Prostate gland (tissue), 2 donors: Measurements from ENCODE around the gene IKZF2.

Experiments used
- CTCF ChIP-seq, 4 experiments: fragments of 200-600 bp in 2 of 4; fragments of 450-650 bp in 2 of 4; sonication (generic) in 2 of 4; IDR thresholded peaks; 1 replicate in 3 of 4; 2 replicates in 1 of 4; pipeline ENCODE4 v1.5.1; 2016 to 2019; ENCODE audit warnings: antibody characterized with exemption in 4 of 4, mild to moderate bottlenecking in 2 of 4, moderate library complexity in 2 of 4
- POLR2A ChIP-seq: fragments of 450-650 bp; IDR thresholded peaks from one replicate; pipeline ENCODE4 v1.6.1; 2016; ENCODE audit warnings: antibody characterized with exemption, mild to moderate bottlenecking
- POLR2AphosphoS5 ChIP-seq: sonication (generic); formaldehyde crosslinking; IDR thresholded peaks from one replicate; pipeline ENCODE4 v1.6.1; 2017; ENCODE audit warnings: antibody characterized with exemption

GRCh38 chr2:212957624-212958023 lies 193.8 kb downstream of the IKZF2 start:
- TF ChIP-seq POLR2A: no peak
- TF ChIP-seq CTCF (IDR thresholded peaks at IDR 0.05): no peak
- TF ChIP-seq POLR2AphosphoS5: no peak
